HG02938 (cell line): ENCODE results near the gene TRIM3.
A peak's percentile ranks its signal among the peaks of the same experiment; 100 is the strongest.
"Not testable (repeated sequence)": the region's sequence is repeated elsewhere in the genome, so short reads cannot be mapped to it uniquely, and the experiment has no call there.

ENCODE experiments used
- ATAC-seq: cut with Tn5 transposase; IDR thresholded peaks from one replicate; pipeline ENCODE4 v1.9.1; 2021; ENCODE audit warnings: mild to moderate bottlenecking, moderate library complexity; ENCODE audit not compliant: unreplicated experiment

The TRIM3 gene

DNA sequence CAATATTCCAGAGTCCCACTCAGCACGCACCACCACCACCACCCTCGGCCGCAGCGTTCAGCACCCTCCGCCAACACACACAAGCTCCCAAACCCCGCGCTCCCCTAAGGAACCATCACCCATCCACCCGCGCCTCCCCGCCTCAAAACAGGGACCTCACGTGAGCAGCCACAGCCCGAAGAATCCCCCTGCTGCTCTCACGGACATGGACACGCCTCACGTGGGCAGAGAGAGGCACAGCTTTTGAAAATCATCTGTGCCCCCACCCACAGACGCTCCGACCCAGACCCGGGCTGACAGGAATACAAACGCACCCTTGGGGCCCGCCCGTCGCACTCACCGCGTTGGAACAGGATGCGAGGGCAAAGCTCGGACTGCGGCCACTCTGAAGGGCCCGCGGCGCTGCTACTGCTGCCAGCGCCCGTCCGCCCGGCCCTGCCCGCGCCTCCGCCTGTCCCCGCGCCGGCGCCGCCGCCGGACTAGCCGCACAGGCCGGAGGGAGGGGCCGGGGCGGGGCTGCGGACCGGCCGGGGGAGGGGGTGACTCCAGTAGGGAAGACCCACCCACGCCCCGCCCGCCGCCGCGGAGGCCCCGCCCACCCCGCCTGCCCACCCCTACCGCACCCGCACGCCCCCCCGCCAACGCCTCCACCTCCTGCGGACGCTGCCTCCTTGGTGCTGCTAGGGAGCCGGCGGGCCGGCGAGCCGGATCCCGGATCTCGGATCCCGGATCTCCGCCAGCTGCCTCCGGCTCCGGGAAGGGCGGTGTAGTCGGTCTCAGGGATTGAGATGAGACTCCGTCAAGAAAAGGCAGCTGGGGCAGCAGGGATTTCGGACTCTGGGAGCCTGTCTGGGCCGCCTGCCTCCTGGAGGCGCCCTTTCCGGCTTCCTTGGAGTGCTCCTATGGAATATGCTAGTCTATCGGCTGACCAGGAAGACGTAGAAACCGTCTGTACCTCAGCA, at the start of gene TRIM3:
TSS of gene TRIM3 (minus strand) at position 491 of the 962 bp plus-strand sequence. CDS start 8,246 bp downstream, outside the sequence.
- ATAC-seq = no peak

- no peak for ATAC-seq
Measured at GRCh38 chr11:6523253-6523652, 49.5 kb upstream of the TRIM3 start.

- not testable (repeated sequence) for ATAC-seq
Measured at GRCh38 chr11:6521946-6522345, 48.2 kb upstream of the TRIM3 start.

- no peak for ATAC-seq
Measured at GRCh38 chr11:6520265-6520664, 46.5 kb upstream of the TRIM3 start.

DNA sequence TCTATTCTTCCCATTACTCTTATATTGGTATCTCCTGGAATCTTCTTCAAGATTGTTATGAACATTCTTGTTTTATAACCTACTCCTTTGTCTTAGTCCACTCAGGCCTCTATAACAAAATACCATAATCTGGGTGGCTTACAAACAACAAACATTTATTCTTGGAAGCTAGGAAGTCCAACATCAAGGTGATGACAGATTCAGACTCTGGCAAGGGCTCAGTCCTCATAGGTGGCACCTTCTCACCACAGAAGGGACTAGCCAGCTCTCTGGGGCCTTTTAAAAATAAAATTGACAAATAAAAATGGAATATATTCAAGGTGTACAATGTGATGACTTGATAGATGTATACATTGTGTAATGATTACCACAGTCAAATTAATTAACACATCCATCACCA, 43.1 kb upstream of the TRIM3 start:
- no peak for ATAC-seq

- ATAC-seq = peak; percentile 65
Measured at GRCh38 chr11:6505577-6506240, 32.0 kb upstream of the TRIM3 start.

- no peak for ATAC-seq
Measured at GRCh38 chr11:6504166-6504565, 30.4 kb upstream of the TRIM3 start.

- no peak for ATAC-seq
Measured at GRCh38 chr11:6502382-6502781, 28.6 kb upstream of the TRIM3 start.

DNA sequence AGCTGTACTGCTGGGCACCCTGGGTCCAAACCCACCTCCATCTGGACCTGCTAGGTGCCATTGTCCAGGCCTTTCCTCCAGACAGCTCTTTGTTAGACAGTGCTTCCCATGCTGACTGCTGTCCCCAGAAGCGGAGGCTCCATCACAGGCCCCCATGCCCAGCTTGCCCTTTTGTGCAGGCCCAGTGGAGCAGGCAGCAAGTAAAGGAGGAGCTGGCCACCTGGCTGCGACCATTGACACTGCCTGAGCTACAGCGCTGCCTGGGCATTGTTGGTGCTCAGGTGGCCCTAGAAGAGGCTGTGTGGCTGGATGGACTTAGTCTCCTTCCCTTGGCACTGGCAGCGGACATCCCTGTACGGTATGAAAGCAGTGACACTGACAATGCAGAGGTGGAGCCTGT, 24.8 kb upstream of the TRIM3 start:
- ATAC-seq = no peak

DNA sequence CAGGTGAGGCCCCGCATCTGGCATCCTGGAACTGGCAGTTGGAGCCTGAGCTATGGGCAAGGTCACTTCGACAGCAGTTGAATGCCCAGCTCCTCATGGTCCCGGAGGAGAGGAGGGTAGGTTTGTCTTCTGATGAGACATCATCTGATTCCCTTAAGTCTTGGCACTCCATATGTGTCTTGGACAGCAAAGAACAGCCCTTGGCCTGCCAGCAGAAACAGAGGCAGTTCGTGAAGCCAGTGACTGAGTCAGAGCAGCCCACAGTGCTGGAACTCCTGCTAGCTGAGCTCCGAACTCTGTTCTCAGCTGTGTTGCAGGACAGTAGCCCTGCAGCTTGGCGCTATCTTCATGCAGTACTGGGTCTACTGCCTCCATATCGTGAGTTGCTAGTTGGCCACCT, 24.4 kb upstream of the TRIM3 start:
- ATAC-seq = no peak

DNA sequence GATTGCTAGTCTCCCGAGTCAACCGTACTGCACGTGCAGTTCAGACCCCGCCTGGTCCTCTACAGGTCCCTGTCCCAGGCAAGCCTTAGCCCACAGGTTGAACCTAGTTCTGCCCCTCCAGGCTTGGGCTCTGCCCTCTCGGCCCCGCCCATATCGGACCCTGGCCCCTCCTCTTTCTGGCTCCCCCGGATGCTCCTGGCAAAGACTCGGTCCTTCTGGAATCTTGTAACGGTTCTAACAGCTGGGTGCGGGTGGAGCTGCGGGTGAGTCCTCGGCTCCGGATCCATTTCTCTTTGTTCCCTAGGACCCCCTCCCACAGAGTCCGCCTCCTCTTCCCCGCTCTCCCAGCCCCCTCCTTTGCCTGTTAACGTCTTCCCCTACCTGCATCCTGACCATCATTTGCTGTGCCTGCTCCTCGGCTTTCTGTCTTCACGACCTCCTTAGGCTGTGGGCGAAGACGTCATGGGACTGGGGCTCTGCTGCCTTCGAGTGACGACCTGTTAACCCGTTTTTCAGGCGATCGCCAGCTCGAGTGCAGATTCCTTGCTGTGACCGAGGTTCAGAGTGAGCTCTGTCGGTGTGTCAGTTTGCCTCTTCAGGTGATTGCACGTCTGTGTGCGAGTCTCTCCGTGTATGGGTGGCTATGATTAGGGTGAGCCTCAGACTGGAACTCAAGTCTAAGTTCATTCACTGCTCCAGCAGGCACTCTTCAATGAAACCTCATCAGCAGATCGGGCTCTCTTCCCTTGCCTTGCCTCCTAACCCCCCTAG, 23.5 kb upstream of the TRIM3 start, which contains the start of gene DNHD1:
TSS of gene DNHD1 (plus strand) at position 212 of the 771 bp plus-strand sequence. CDS start 936 bp downstream, outside the sequence.
- no peak for ATAC-seq

DNA sequence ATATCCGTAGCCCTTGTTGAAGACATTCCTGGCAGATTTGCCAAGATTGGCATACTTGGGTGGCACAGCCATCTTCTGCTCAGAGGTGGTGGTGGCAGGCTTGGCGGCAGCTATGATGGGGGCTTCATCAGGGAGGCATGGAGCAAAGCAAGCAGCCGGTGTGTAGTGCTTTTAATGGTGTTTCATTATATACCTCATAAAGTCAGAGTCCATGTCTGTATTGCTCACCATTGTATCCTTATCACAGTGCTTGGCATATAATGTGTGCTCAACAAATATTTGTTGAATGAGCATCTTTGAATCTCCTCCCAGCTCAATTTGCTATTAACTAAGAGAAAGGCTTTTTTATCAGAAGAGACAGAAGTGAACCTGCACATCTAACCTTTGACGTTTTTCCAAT, 15.6 kb upstream of the TRIM3 start:
- ATAC-seq = no peak

GRCh38 chr11:6488821-6489220, 15.1 kb upstream of the TRIM3 start:
- ATAC-seq = no peak

GRCh38 chr11:6488342-6488741, 14.6 kb upstream of the TRIM3 start:
- no peak for ATAC-seq

DNA sequence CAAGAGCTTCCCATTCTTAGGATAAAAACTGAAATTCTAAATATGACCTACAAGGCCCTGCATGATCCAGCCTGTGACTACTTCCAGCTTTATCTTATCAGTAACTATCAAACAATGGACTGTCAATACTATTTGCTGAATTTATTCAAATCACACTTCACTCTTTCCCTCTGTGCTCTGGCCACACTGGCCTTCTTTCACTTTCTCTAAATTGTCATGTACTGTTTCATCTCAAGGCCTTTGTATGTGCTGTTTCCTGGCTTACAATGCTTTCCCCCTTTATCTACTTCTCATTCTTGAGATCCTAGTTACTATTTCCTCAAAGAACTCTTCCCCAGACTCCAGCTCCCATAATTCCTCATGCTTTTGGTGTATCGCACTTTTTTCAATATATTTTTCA, 13.2 kb upstream of the TRIM3 start:
- no peak for ATAC-seq

- no peak for ATAC-seq
Measured at GRCh38 chr11:6486256-6486655, 12.5 kb upstream of the TRIM3 start.

GRCh38 chr11:6485661-6486060, 11.9 kb upstream of the TRIM3 start:
- no peak for ATAC-seq

- no peak for ATAC-seq
Measured at GRCh38 chr11:6483015-6483414, 9.3 kb upstream of the TRIM3 start.

DNA sequence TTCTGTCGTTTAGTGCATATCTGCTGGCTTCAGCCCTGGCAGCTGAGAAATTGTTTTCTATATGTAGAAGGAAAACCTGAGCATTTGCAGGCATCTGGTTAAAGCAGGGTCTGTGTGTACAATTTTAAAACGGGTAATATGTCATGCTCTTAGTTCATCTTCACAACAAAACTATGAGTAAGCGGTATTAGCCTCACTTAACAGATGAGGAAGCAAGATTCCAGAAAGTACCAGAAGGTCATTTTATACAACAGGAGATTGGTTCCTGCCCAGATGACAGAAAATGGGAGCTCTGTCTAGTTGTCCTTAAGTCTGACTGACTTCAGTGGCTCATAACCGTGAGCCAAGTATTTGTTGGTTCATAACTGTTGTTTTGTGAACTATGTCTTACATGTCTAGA, 8.7 kb upstream of the TRIM3 start:
- no peak for ATAC-seq

- peak; percentile 2 for ATAC-seq
Measured at GRCh38 chr11:6481924-6482275, 8.2 kb upstream of the TRIM3 start.
